Measurements from ENCODE around the gene LTBP1.
"Not testable (repeated sequence)": the region's sequence is repeated elsewhere in the genome, so short reads cannot be mapped to it uniquely, and the experiment has no call there.

Gene LTBP1

GRCh38 chr2:33051586-33052360 lies 105.0 kb downstream of the LTBP1 start:
- peak; percentile 20 for DNase-seq

GRCh38 chr2:33052361-33052735 lies 105.6 kb downstream of the LTBP1 start:
- DNase-seq = no peak

GRCh38 chr2:33052795-33053194 lies 106.0 kb downstream of the LTBP1 start:
- not testable (repeated sequence) for DNase-seq

GRCh38 chr2:33056170-33056569 lies 109.4 kb downstream of the LTBP1 start:
- no peak for DNase-seq

GRCh38 chr2:33057307-33058028 lies 110.7 kb downstream of the LTBP1 start:
- DNase-seq = not testable (repeated sequence)

- no peak for DNase-seq
These were observed 112.1 kb downstream of the LTBP1 start for GRCh38 chr2:33058716-33059470.

GRCh38 chr2:33059471-33060156 lies 112.9 kb downstream of the LTBP1 start:
- no peak for DNase-seq

GRCh38 chr2:33060405-33060804 lies 113.7 kb downstream of the LTBP1 start:
- DNase-seq = no peak

GRCh38 chr2:33062665-33063250 lies 116.0 kb downstream of the LTBP1 start:
- peak; percentile 57 for DNase-seq

GRCh38 chr2:33064349-33064801 lies 117.6 kb downstream of the LTBP1 start:
- no peak for DNase-seq

- DNase-seq = no peak
These were observed 120.8 kb downstream of the LTBP1 start for GRCh38 chr2:33067598-33067997.

- DNase-seq = no peak
These were observed 121.5 kb downstream of the LTBP1 start for GRCh38 chr2:33068261-33068660.

- DNase-seq = no peak
These were observed 123.3 kb downstream of the LTBP1 start for GRCh38 chr2:33069894-33070651.

GRCh38 chr2:33071591-33071990 lies 124.8 kb downstream of the LTBP1 start:
- DNase-seq = no peak

GRCh38 chr2:33072614-33073013 lies 125.9 kb downstream of the LTBP1 start:
- DNase-seq = no peak

- DNase-seq = no peak
These were observed 126.3 kb downstream of the LTBP1 start for GRCh38 chr2:33073018-33073417.

GRCh38 chr2:33074197-33074596 lies 127.4 kb downstream of the LTBP1 start:
- no peak for DNase-seq

GRCh38 chr2:33077311-33077710 lies 130.6 kb downstream of the LTBP1 start:
- DNase-seq = no peak

GRCh38 chr2:33077844-33078243 lies 131.1 kb downstream of the LTBP1 start:
- DNase-seq = peak; percentile 64

- DNase-seq = no peak
These were observed 134.9 kb downstream of the LTBP1 start for GRCh38 chr2:33081691-33082090.

- peak; percentile 44 for DNase-seq
These were observed 137.1 kb downstream of the LTBP1 start for GRCh38 chr2:33083699-33084387.
